GM20431 (cell line): ENCODE data around the gene ZNF584.
"Not testable (repeated sequence)": the region's sequence is repeated elsewhere in the genome, so short reads cannot be mapped to it uniquely, and the experiment has no call there.

ENCODE experiments used
- in situ Hi-C: fragments of 300-500 bp; cut with MseI, MboI; formaldehyde crosslinking; loops from one replicate; pipeline ENCODE4 v1.15.0; 2020; ENCODE audit warnings: low sequenced_read_pairs; ENCODE audit not compliant: unreplicated experiment

The ZNF584 gene

GRCh38 chr19:58400916-58401839, 7.3 kb upstream of the ZNF584 start:
- in situ Hi-C loops, result no loop called here

GRCh38 chr19:58401840-58402421, 6.5 kb upstream of the ZNF584 start:
- in situ Hi-C loops, result no loop called here

GRCh38 chr19:58403920-58404478, 4.5 kb upstream of the ZNF584 start:
- in situ Hi-C loops, result not testable (repeated sequence)

- in situ Hi-C loops, result no loop called here
These were observed 1.4 kb upstream of the ZNF584 start for GRCh38 chr19:58406818-58407657.

GRCh38 chr19:58407658-58408151, 744 bp upstream of the ZNF584 start:
- in situ Hi-C loops, result no loop called here

- in situ Hi-C loops, result no loop called here
These were observed 751 bp downstream of the ZNF584 start for GRCh38 chr19:58409010-58409790.

GRCh38 chr19:58416604-58417003, 8.2 kb downstream of the ZNF584 start:
- in situ Hi-C loops, result no loop called here

- in situ Hi-C loops, result no loop called here
These were observed 8.6 kb downstream of the ZNF584 start for GRCh38 chr19:58417071-58417470.

GRCh38 chr19:58428617-58429016, 20.2 kb downstream of the ZNF584 start:
- in situ Hi-C loops, result no loop called here

- in situ Hi-C loops, result no loop called here
These were observed 21.3 kb downstream of the ZNF584 start for GRCh38 chr19:58429745-58430144.

- in situ Hi-C loops, result no loop called here
These were observed 25.8 kb downstream of the ZNF584 start for GRCh38 chr19:58434217-58434616.

- in situ Hi-C loops, result no loop called here
These were observed 31.4 kb downstream of the ZNF584 start, which contains the start of gene ZNF132 for GRCh38 chr19:58439576-58440554. TSS of gene ZNF132 (minus strand) at chr19:58440153. CDS start at chr19:58439821, 332 bp downstream.

GRCh38 chr19:58440556-58440955, 32.1 kb downstream of the ZNF584 start:
- in situ Hi-C loops, result no loop called here

- in situ Hi-C loops, result not testable (repeated sequence)
These were observed 34.5 kb downstream of the ZNF584 start for GRCh38 chr19:58442986-58443385.

- in situ Hi-C loops, result not testable (repeated sequence)
These were observed 40.4 kb downstream of the ZNF584 start for GRCh38 chr19:58448860-58449259.

GRCh38 chr19:58449980-58450379, 41.5 kb downstream of the ZNF584 start:
- in situ Hi-C loops, result not testable (repeated sequence)

GRCh38 chr19:58450856-58451357, 42.5 kb downstream of the ZNF584 start:
- in situ Hi-C loops, result no loop called here
